Measurements from ENCODE around the gene ITPKC. TPM values are rescaled to one million over a fixed set of nuclear protein-coding genes. Genes with fewer than 3 reads are reported as not detected.
"Not testable (repeated sequence)": the region's sequence is repeated elsewhere in the genome, so short reads cannot be mapped to it uniquely, and the experiment has no call there.

Gene ITPKC
- total and polyA plus RNA-seq, 10 of the 15 experiments (the other 5 are each of a cell fraction or from before 2014, with no cell fraction given) = 0.03 to 6.4 (median 3.5) TPM

GRCh38 chr19:40784146-40784545 is 67.2 kb downstream of the ITPKC start:
- H3K4me3 ChIP-seq; RAD21 ChIA-PET (ENCODE audit: unreplicated experiment); CTCF ChIA-PET; ATAC-seq; FAIRE-seq; H3K9me3 ChIP-seq (replicated peaks; ENCODE audit: control insufficient read depth, insufficient read depth, low read length); H3K27ac ChIP-seq (ENCODE audit: control insufficient read depth, insufficient read depth); H4K20me1 ChIP-seq (ENCODE audit: control insufficient read depth, insufficient read depth); H2AFZ ChIP-seq (ENCODE audit: control insufficient read depth, low read depth, low read length); H3K27me3 ChIP-seq (replicated peaks in 1 of 2; ENCODE audit: control insufficient read depth in 2 of 2, insufficient read depth in 2 of 2, low read length in 1 of 2); DNase-seq (ENCODE audit: low read depth, low spot score); H3K4me2 ChIP-seq (ENCODE audit: control insufficient read depth, insufficient read depth); H3K79me2 ChIP-seq (ENCODE audit: control insufficient read depth, insufficient read depth, low read length); BruUV-seq (replicated peaks); in situ Hi-C loops (cut with MboI); H3K9ac ChIP-seq (ENCODE audit: control insufficient read depth, insufficient read depth, low read length); POLR2A ChIA-PET; H3K36me3 ChIP-seq (ENCODE audit: control insufficient read depth in 2 of 2, insufficient read depth in 2 of 2, low read length in 1 of 2); intact Hi-C loops (cut with micrococcal nuclease; ENCODE audit: unreplicated experiment): not testable (repeated sequence)
- H3K4me1 ChIP-seq (ENCODE audit: control insufficient read depth, insufficient read depth, low read length) = peaks cover 21% of the 10 kb centered on the region
- 98% methylated on average over 2 of the region's 2 CpGs for WGBS (ENCODE audit: insufficient coverage, insufficient replicate concordance, low lambda C conversion rate, missing lambda C conversion rate)
- SMC1A ChIA-PET (ENCODE audit: uncharacterized antibody, unreplicated experiment) = interaction anchor here (1.3 kb wide), 1 partner anchor 14 kb away, joined by 6 read pairs; the partner anchor contains the start of gene EGLN2

- ChIA-PET POLR2A (interaction anchor here (0.6 kb wide), 1 partner anchor 81 kb away, joined by 6 read pairs; no protein-coding TSS in a partner anchor), CTCF (no interaction called here), RAD21 (ENCODE audit: unreplicated experiment) (no interaction called here), SMC1A (ENCODE audit: uncharacterized antibody, unreplicated experiment) (no interaction called here)
- Histone ChIP-seq H3K9me3 (replicated peaks; ENCODE audit: control insufficient read depth, insufficient read depth, low read length) (no peaks in the 10 kb centered on the region), H2AFZ (ENCODE audit: control insufficient read depth, low read depth, low read length) (no peak overlapping the region), H3K27ac (ENCODE audit: control insufficient read depth, insufficient read depth) (no peak overlapping the region), H3K4me3 (no peak overlapping the region), H3K36me3 (ENCODE audit: control insufficient read depth in 2 of 2, insufficient read depth in 2 of 2, low read length in 1 of 2) (no peaks in the 10 kb centered on the region), H3K4me2 (ENCODE audit: control insufficient read depth, insufficient read depth) (no peak overlapping the region), H4K20me1 (ENCODE audit: control insufficient read depth, insufficient read depth) (no peaks in the 10 kb centered on the region), H3K79me2 (ENCODE audit: control insufficient read depth, insufficient read depth, low read length) (no peaks in the 10 kb centered on the region), H3K27me3 (replicated peaks in 1 of 2; ENCODE audit: control insufficient read depth in 2 of 2, insufficient read depth in 2 of 2, low read length in 1 of 2) (no peaks in the 10 kb centered on the region), H3K4me1 (ENCODE audit: control insufficient read depth, insufficient read depth, low read length) (peaks cover 9% of the 10 kb centered on the region), H3K9ac (ENCODE audit: control insufficient read depth, insufficient read depth, low read length) (no peak overlapping the region)
- ATAC-seq (no peak; the same call in 2 of the 3 replicates), DNase-seq (ENCODE audit: low read depth, low spot score) (no peak), FAIRE-seq (no peak)
- BruUV-seq (replicated peaks) = no TSS peak
- WGBS (ENCODE audit: insufficient coverage, insufficient replicate concordance, low lambda C conversion rate, missing lambda C conversion rate) = 89% methylated on average over 1 of the region's 1 CpG
- TF ChIP-seq CBFB (IDR thresholded peaks at IDR 0.05; ENCODE audit: low read depth) = no peak
- TF ChIP-seq POLR2A (IDR thresholded peaks at IDR 0.05; ENCODE audit: low read depth, low read length) = no peak
- TF ChIP-seq SMARCA5 (IDR thresholded peaks at IDR 0.05) = no peak
- no peak for TF ChIP-seq TAF1 (IDR thresholded peaks at IDR 0.05; ENCODE audit: borderline replicate concordance, low read depth, low read length)
- TF ChIP-seq MAX (IDR thresholded peaks at IDR 0.05; ENCODE audit: low read depth, low read length) = no peak
- TF ChIP-seq TCF7 (IDR thresholded peaks at IDR 0.05; ENCODE audit: borderline replicate concordance) = no peak
- TF ChIP-seq USF1 (IDR thresholded peaks at IDR 0.05; ENCODE audit: borderline replicate concordance, extremely low read length, insufficient read depth, low read depth, low read length) = no peak
- intact Hi-C loops (cut with micrococcal nuclease; ENCODE audit: unreplicated experiment) = no loop called here
- in situ Hi-C loops (cut with MboI) = no loop called here
Observed at GRCh38 chr19:40785526-40785925, 68.6 kb downstream of the ITPKC start.

Measured in GM12878 (cell line).